T1000 (cell line): ENCODE measurements around the gene MORC2.

ENCODE experiments used
- DNase-seq: peaks from one replicate; lab custom pipeline; 2025; ENCODE audit warnings: mixed read lengths; lab: John Stamatoyannopoulos, UW

MORC2 gene

DNA sequence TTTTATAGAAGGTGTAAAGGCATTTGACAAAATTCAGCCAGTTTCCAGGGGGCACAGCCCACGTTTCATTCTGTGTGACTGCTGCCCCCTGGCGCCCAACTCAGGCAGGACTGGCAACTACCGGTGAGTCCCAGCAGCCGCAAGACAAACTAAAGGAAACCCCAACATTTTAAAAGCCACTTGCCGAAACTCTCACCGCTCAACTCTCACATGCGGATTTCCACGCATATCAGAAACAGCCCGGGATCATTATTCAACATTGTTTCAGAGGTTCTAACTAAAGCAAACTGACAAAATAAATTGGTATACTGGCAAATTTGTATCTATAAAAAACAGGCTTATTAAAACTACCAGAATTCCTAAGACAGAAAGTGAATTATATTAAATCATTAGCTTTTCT, 48.2 kb downstream of the MORC2 start:
- DNase-seq = peak; percentile 65

DNA sequence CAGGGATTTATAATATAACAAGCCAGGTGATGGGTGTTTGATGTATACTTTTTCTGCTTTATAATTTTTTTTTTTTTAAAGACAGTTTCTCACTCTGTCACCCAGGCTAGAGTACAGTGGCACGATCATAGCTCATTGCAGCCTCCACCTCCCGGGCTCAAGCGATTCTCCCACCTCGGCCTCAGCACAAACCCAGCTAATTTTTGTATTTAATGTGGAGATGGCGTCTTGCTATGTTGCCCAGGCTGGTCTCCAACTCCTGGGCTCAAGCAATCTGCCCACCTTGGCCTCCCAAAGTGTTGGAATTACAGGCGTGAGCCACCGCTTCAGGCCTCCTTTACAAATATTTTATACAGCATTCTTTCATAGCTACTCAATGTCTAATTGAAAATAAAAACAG, 48.6 kb downstream of the MORC2 start:
- DNase-seq = no peak

DNA sequence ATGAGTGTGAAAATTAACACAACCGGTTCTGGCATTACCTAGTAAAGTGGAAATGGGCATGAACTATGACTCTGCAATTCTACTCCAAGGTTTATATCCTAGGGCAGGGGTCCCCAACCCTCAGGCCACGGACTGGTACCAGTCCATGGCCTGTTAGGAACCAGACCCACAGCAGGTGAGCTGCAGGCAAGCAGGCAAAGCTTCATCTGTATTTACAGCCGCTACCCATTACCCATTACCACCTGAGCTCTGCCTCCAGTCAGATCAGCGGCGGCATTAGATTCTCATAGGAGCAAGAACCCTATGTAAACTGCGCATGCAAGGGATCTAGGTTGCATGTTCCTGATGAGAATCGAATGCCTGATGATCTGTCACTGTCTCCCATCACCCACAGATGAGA, 49.8 kb downstream of the MORC2 start:
- DNase-seq = no peak

DNA sequence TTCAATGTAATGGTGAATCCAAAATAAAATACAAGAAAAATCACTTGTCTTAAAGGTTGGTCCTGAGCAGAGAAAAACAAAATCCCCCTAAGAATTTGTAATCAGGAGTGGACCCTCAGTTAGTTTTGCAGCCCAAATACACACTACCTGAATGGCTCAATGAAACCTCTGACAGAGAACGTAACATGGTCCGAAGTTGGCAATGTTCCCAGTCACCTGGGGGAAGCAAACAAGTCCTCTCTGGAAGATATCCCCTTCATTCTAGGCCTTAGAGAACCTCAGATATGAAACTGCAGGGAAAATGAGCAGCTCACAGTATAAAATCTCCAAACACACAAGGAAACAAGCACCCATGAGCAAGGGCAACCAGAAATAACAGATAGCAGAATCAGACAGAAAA, 58.2 kb downstream of the MORC2 start:
- DNase-seq = no peak

DNA sequence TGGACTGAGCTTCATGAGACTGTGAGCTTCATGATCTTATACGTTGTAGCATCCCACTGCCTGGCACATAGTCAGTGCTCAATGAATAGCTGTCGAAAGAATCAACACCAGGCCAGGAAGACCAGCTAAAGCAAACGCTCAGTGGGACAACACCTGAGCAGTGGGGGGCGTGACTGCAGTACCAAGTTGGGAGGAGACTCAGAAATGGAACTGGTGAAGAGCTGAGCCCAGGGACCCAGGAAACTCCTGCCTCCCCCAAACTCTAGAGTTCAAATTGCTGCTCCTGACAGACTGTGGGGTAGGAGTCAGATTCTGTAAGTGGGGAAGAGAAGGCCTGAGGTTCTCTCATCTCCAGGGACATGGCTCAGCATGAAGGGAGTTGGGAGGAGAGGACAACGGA, 59.3 kb downstream of the MORC2 start:
- DNase-seq = no peak

DNA sequence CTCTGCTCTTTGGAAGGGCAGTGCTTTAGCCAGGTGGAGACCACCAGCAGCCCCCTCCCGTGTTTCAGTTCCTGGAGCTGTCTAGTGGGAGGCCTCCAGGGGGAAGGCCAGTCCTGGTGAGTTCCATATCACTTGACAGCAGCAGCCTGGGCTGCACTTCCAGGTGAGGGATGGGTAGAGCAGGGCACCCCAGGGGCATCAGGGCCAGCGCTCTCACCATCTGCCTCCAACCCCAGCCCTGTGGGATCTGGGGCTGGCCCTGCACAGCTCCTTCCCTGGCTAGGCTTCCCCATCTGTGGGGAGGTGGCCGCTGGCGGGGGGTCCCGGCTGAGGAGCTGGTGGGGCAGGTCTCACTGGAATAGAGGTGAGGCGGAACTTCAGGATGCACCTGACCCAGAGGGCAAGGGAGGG, 60.5 kb downstream of the MORC2 start:
- no peak for DNase-seq

DNA sequence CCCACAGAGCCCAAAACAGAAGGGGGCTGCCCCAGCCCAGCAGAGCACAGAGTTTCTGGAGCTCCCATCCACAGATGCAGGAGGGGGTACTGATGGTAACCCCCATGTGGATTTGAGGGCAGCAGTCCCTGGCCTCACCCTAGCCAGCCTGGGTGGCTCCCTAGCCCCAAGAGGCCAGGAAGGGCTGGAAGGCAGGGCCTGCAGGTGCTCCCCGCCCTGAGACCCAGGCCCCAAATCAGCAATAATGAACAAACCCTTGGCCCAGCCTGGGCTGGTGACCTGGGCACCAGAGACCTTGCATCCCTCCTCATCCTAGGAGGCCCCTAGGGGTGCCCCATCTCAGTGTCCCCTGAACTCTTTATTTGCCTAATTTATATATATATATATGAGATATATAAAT, 61.6 kb downstream of the MORC2 start:
- DNase-seq = no peak

DNA sequence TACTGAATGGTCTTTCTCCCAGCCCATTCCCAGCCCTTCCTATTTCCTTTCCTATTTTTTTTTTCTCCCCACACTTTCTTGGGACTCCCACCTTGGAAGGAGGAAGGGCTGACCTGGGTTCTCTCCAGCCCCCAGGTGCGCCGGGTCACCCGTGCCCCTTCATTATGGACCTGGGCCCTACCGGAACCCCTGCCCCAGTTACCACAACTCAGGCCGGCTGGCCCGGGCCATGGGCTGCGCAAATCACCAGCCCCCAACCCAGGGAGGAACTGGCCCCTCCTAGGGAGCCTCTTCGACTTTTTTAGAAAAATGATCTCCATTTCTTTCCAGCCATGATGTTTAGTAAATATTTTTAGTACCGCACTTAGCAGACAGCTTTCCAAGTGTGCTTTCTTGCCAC, 62.2 kb downstream of the MORC2 start:
- no peak for DNase-seq

DNA sequence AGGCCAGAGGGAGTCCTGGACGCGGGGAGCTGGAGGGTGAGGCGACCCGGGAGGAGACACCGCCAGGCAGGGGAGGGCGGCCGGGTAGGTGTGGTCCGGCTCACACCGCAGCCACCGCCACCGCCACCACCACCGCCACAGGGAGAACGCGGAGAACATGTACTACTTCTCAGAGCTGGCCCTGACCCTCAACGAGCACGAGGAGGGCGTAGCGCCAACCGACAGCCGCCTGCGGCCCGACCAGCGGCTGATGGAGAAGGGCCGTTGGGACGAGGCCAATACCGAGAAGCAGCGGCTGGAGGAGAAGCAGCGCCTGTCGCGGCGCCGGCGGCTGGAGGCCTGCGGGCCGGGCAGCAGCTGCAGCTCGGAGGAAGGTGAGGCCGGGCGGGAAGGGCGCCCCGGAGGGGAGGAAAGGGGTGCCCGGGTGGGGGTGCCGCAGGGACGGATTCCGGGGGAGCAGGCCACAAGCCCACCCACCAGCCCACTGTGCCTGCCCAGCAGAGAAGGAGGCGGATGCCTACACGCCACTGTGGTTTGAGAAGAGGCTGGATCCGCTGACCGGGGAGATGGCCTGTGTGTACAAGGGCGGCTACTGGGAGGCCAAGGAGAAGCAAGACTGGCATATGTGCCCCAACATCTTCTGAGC, 62.8 kb downstream of the MORC2 start:
- no peak for DNase-seq

DNA sequence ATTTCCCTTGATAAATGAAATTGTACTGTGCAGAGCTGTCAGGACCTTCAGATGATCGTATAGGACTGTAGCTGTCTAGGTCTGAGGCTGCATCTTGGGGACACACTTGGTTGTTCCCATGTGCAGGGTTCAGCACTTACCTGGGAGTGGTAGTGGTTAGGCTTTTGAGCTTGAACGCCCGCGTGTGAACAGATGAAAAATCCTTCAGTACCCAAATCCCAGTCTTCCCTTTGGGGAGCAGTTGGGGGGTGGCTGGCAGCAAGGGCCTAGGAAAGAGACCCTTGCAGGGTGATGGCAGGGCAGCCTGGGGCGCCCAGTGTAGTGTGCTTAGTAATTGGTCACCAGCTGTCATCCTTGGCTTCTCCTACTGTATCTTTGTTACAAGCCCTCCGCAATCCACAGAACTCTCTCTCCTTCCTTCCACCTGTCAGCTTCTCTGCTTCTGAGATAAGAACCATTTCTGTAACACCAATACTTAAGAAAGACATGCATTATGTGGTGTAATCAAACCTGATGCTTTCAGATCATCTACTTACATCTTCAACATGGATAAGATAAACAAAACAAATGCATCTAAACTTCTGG, 64.6 kb downstream of the MORC2 start:
- DNase-seq = no peak

DNA sequence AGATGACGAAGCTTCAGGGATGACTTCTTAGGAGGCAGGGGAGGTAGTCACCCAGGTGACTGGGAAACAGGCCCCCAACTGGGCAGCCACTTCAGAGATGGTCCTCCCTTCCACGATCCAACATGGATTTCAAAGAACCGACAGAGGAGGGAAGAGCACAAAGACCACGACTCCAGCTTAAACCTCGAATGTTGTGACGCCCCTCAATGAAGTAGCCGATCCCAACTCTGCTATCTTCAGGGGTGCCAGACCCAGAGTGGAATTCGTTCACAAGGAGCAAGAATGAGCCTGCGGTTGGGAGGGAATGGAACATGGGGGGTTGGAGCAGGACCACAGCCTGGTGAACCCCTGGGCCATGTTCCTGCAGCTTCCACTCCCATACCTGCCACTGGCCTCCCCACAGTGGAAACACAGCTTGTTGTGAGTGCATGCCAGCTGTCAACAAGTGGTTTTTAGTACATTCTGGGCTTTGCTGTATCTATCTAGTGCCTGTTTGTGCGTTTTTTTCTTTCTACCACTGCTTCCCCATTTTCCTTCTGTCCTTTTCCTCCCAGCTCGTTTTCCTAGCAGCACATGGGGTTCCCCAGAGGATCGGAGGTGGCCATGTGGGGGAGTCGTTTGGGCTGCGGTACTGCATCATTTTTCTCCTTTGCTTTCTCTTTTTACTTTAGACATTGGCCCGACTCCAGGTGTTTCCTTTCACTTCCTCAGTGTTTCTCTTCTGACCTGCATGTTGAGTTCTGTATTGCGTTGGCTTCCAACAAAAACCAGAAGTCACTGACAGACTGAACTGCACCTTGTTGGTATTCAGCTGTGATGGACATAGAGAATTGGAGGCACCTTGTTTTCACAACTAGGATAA, 65.8 kb downstream of the MORC2 start:
- no peak for DNase-seq

DNA sequence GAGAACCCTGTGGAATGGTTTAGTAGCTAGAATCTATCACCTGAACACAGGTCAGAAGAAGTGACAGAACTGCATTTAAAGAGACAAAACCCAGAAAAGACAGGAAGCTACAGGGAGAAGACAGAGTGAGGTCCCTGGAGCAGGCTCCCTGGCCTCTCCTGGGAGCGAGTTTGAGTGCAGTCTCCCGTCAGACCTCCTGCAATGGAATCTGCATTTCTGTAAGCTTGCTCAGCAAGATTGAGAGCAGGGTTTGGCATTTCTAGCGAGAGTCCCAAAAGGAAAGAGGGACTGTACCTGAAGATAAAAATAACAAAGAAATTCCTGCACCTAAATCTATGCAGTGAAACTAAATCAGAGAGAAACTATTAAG, 74.2 kb downstream of the MORC2 start:
- DNase-seq = no peak

DNA sequence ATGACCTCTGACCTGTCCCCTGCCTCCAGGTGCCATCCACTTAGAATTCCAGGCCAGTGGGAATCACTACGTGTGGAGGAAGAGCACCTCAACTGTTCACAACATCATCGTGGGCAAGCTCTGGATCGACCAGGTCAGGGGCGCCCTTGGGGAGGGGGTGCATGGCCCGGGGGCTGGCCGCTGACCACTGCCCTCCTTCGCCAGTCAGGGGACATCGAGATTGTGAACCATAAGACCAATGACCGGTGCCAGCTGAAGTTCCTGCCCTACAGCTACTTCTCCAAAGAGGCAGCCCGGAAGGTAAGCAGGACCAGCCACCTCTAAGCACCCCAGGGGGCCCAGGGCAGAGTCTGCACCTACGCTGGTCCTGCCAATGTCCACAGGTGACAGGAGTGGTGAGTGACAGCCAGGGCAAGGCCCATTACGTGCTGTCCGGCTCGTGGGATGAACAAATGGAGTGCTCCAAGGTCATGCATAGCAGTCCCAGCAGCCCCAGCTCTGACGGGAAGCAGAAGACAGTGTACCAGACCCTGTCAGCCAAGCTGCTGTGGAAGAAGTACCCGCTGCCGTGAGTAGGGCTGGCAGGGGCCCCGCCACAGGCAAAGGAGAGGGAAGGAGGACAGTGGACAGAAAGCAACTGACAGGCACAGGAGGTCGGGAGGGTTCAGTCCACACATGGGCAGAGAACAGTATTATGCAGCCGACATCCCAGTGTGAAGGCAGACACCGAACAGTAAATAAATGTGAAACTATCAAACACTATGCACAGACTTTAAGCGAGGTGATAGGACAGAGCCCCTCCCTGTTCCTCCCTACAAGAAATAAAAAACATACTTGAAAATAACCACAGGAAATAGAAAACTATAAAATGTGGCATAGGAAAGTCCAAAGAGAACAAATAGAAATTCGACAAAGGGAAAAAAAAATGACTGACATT, 74.9 kb downstream of the MORC2 start:
- no peak for DNase-seq

DNA sequence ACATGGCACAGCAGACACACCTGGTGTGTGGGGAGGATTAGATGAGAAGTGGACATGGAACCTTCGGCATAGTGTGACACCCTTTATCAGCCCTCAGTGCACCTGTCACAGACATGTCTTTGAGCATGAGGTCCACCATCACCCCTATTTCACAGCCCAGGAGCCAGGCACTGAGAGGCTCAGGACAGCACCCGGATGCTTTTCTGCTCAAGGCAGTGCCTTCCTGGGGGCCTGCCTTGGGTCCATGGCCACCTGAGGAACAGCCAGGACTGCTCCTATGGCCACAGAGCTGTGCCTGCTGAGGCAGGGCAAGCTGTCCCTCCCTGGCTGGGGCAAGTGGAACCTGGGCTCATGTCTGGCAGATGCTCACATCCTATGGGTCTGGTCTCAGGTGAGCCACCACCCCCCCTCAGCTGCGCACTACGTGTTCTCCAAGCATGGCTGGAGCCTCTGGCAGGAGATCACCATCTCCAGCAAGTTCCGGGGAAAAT, 75.8 kb downstream of the MORC2 start:
- no peak for DNase-seq

DNA sequence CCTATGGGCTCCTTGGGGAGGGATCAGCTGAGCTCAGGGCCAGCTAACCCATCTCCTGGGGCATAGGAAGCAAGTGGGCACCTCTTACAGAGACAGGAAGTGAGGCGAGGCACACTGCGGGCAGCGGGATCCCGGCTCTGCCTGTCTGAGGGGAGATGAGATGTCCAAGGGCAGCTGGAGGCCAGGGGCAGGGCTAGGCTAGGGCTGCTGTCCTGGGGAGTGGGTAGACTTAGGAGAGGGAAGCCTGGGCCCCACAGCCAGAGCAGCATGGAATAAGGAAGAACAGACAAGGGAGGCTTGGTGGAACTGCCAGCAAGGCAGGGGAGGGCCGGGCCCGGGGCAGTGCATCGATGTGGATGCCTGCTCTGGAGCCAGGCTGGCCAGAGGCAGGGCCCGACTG, 76.3 kb downstream of the MORC2 start:
- DNase-seq = no peak

DNA sequence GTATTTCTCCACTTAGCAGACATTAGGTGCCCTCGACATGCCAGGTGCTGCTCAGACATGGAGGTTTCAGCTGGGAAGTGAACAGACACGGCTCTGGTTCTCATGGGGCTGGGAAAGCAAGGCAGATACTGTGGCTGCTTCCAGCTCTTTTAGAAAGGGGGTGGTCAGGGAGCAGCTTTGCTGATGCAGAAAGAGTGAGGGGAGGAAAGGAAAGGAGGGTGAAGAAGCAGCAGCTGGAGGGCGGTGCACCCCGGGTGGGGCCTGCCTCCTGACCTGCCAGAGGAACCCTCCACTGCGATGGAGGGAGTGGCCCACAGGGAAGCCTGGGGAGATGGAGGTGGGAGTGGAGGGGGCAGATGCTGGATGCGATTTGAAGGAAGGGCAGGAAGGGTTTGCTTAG, 76.8 kb downstream of the MORC2 start:
- DNase-seq = no peak

DNA sequence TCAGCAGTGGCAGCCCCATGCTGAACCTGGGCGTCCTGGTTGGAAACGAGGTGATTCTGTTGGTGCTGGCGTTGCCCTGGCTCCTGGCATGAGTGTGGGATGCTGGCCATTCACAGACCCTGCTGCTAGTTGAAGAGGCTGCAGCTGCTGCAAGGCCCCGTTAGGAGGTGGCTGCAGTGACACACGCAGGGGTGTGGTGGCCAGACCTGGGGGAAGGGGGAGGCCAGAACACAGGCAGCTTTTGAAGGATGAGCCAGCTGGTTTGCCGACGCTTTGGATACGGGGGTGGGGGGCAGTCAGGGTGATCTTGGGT, 77.2 kb downstream of the MORC2 start:
- DNase-seq = no peak

DNA sequence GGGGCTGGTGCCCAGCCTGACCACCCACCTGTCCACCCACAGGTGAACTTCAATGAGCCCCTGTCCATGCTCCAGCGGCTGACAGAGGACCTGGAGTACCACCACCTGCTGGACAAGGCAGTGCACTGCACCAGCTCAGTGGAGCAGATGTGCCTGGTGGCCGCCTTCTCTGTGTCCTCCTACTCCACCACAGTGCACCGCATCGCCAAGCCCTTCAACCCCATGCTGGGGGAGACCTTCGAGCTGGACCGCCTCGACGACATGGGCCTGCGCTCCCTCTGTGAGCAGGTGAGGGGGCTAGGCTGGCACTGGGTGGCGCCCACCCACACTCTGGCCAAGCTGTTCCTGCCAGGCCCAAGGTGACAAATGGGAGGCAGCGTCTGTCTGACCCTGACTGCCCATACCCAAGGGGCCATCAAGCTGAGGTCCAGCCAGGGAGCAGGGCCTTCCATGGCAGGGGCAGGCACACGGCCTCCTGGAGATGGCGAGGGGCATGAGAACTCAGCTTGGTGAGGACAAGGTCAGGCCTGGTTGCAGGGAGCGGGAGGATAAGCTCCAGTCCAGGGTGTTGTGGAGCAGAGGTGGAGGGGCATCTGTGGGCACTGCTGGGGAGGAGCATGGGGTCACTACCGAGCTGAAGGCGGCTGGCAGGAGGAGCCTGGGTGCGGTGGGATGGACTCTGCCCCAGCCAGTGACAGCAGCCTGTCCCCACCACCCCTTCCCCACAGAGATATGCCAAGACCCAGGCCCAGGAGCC, 77.7 kb downstream of the MORC2 start:
- no peak for DNase-seq

DNA sequence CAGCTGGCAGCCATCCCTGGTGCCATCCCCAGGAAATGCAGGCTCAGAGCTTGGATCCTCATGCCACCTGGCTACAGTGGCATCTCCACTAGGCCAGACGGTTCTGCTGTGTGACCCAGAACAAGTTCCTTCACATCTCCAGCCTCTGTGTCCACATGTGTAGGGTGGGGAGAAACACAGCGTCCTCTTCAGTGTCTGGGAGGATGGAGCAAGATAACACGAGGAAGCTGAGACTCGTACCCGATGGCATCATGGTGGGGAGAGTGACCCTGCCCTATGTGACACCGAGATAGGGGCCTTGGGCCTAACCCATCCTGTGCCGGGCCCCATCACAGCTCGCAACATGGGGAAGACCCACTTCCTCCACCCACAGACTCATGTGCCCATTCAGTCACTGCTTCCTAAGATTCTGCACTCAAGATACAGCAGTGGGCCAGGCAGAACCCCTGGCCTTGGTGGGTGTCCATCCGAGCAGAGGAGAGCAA, 78.5 kb downstream of the MORC2 start:
- DNase-seq = no peak

DNA sequence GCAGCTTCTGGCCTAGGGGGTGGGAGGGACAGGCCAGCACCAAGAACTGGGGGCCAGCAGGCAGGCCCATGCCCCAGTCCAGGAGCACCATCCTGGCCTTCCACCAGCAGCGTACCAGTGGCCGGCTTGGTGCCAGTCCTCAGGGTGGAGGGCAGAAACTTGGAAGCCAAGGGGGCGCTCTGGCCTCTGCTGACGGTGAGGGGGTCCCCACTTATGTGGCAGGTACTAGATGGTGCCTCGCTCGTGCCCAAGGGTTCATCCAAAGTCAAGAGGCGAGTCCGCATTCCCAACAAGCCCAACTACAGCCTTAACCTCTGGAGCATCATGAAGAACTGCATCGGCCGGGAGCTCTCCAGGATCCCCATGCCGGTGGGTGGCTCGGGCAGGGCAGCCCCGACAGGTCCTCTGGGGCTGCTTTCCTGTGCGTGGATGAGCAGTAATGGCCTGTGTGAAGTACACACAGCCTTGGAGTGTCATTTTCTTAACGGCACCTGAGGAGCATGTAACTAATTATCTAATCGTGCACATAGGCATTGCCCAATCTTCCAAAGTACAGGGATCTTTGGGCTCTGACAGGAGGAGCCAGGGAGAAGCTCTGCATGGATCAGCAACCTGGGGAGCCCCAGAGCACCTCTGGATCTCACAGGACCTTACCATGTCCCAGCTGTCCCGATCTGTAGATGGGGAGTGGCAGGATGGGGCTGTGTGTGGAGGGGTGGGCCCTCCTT, 79.1 kb downstream of the MORC2 start:
- no peak for DNase-seq

DNA sequence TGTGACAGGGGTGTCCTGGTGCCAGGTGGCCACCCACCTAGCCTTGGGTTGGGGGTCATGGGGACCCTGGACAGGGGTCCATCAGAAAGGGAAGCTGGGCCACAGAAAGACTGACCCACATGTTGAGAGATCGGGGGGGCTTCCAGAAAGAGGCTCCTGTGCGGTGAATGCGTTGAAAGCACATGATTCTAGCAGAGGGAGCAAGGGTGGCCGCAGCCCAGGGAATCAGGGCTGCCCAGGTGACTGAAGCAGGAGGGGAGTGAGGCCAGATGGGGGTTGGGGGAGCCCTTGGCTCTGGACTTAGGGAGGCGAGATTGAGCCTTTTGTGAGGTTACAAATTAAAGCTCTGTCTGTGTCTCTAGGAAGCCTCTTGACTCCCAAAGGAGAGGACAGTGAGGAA, 80.7 kb downstream of the MORC2 start:
- DNase-seq = no peak
